GM23338 (cell line): ENCODE measurements around the gene LARGE1. TPM values are rescaled to one million over a fixed set of nuclear protein-coding genes. Genes with fewer than 3 reads are reported as not detected.

Source experiments
- ATAC-seq: fragments of 200-7000 bp; cut with Tn5 transposase; 3 replicates; pipeline ENCODE4 v1.9.1; 2020
- DNase-seq: peaks from one replicate; pipeline ENCODE4 v3.0.0-alpha.2; 2015; ENCODE audit warnings: low spot score
- H2AFZ ChIP-seq: fragments of 200-600 bp; sonication (generic); 2 replicates; pipeline ENCODE4 v1.8.0; 2016; ENCODE audit warnings: antibody characterized with exemption, mild to moderate bottlenecking, moderate library complexity
- H3F3A ChIP-seq: fragments of 200-600 bp; sonication (generic); replicated peaks from 2 replicates; pipeline ENCODE4 v1.8.0; 2017; ENCODE audit warnings: antibody characterized with exemption, mixed run types, low read depth
- H3K27ac ChIP-seq: fragments of 200-600 bp; sonication (generic); 2 replicates; pipeline ENCODE4 v1.6.1; 2016; ENCODE audit warnings: low read depth
- H3K27me3 ChIP-seq: fragments of 200-600 bp; sonication (generic); 2 replicates; pipeline ENCODE4 v1.8.0; 2016; ENCODE audit warnings: mild to moderate bottlenecking, mixed run types, moderate library complexity; ENCODE audit not compliant: insufficient read depth
- H3K36me3 ChIP-seq: fragments of 200-600 bp; sonication (generic); 2 replicates; pipeline ENCODE4 v1.8.0; 2016; ENCODE audit warnings: mild to moderate bottlenecking; ENCODE audit not compliant: insufficient read depth
- H3K4me1 ChIP-seq: fragments of 200-600 bp; sonication (generic); 2 replicates; pipeline ENCODE4 v1.8.0; 2016; ENCODE audit warnings: mild to moderate bottlenecking, moderate library complexity; ENCODE audit not compliant: insufficient read depth
- H3K4me2 ChIP-seq: fragments of 200-600 bp; sonication (generic); 2 replicates; pipeline ENCODE4 v1.7.1; 2017; ENCODE audit warnings: mixed run types
- H3K4me3 ChIP-seq: fragments of 200-600 bp; sonication (generic); 2 replicates; pipeline ENCODE4 v1.6.1; 2016; ENCODE audit warnings: mixed run types
- H3K79me2 ChIP-seq: fragments of 200-600 bp; sonication (generic); replicated peaks from 2 replicates; pipeline ENCODE4 v1.8.0; 2017; ENCODE audit warnings: mild to moderate bottlenecking; ENCODE audit not compliant: insufficient read depth
- H3K9me2 ChIP-seq: fragments of 200-600 bp; sonication (generic); 2 replicates; pipeline ENCODE4 v1.8.0; 2017; ENCODE audit not compliant: insufficient read depth
- H4K20me1 ChIP-seq: fragments of 200-600 bp; sonication (generic); replicated peaks from 2 replicates; pipeline ENCODE4 v1.8.0; 2017; ENCODE audit warnings: mild to moderate bottlenecking; ENCODE audit not compliant: insufficient read depth
- H3K27ac Mint-ChIP-seq: 2 replicates; pipeline ENCODE4 v1.8.0; 2020; ENCODE audit warnings: inconsistent platforms, mild to moderate bottlenecking, moderate library complexity, mixed read lengths
- H3K27me3 Mint-ChIP-seq: 3 replicates; pipeline ENCODE4 v1.8.0; 2022; ENCODE audit warnings: low read depth, mild to moderate bottlenecking, moderate library complexity, mixed read lengths, inconsistent platforms; ENCODE audit not compliant: insufficient read depth, poor library complexity
- H3K36me3 Mint-ChIP-seq: 3 replicates; pipeline ENCODE4 v1.8.0; 2021; ENCODE audit warnings: low read depth, mild to moderate bottlenecking, inconsistent platforms, moderate library complexity, mixed read lengths
- H3K4me1 Mint-ChIP-seq: 3 replicates; pipeline ENCODE4 v1.8.0; 2020; ENCODE audit warnings: mild to moderate bottlenecking, inconsistent platforms, mixed read lengths
- H3K4me3 Mint-ChIP-seq: 3 replicates; pipeline ENCODE4 v1.8.0; 2021; ENCODE audit warnings: moderate library complexity, mild to moderate bottlenecking, inconsistent platforms, mixed read lengths
- H3K9me3 Mint-ChIP-seq: 3 replicates; pipeline ENCODE4 v1.8.0; 2020; ENCODE audit warnings: moderate library complexity, mild to moderate bottlenecking, inconsistent platforms, mixed read lengths
- CREB1 ChIP-seq: fragments of 250-450 bp; sonication (Bioruptor Pico); IDR thresholded peaks from 2 replicates; pipeline ENCODE4 v1.5.0; 2020; ENCODE audit warnings: low read depth, mild to moderate bottlenecking, moderate library complexity
- CTCF ChIP-seq, 2 experiments: fragments of 200-600 bp in 1 of 2; sonication (generic) in 1 of 2; conservative IDR thresholded peaks; 2 replicates each; pipeline versions ENCODE4 v1.5.1 to v1.6.1; 2016 to 2017; ENCODE audit warnings: antibody characterized with exemption in 2 of 2, low read depth in 2 of 2, mild to moderate bottlenecking in 2 of 2, moderate library complexity in 1 of 2
- ETS1 ChIP-seq: IDR thresholded peaks from 2 replicates; pipeline ENCODE4 v1.6.1; 2016; ENCODE audit warnings: antibody characterized with exemption
- EZH2 ChIP-seq: fragments of 200-600 bp; sonication (generic); IDR thresholded peaks from one replicate; pipeline ENCODE4 v1.8.0; 2017; ENCODE audit warnings: antibody characterized with exemption, mild to moderate bottlenecking, low read depth; ENCODE audit not compliant: unreplicated experiment
- EZH2phosphoT487 ChIP-seq: fragments of 200-600 bp; sonication (generic); IDR thresholded peaks from one replicate; pipeline ENCODE4 v1.8.1; 2018; ENCODE audit warnings: antibody characterized with exemption; ENCODE audit not compliant: unreplicated experiment
- JUNB ChIP-seq: IDR thresholded peaks from one replicate; pipeline ENCODE4 v1.6.1; 2016; ENCODE audit warnings: antibody characterized with exemption; ENCODE audit not compliant: unreplicated experiment
- NANOG ChIP-seq: IDR thresholded peaks from 2 replicates; pipeline ENCODE4 v1.6.1; 2016; ENCODE audit warnings: antibody characterized with exemption, borderline replicate concordance
- POLR2AphosphoS5 ChIP-seq: IDR thresholded peaks from 2 replicates; pipeline ENCODE4 v1.6.1; 2016; ENCODE audit warnings: antibody characterized with exemption, low read depth
- REST ChIP-seq: IDR thresholded peaks from one replicate; pipeline ENCODE4 v1.6.1; 2018; ENCODE audit warnings: antibody characterized with exemption; ENCODE audit not compliant: unreplicated experiment
- STAT1 ChIP-seq: IDR thresholded peaks from one replicate; pipeline ENCODE4 v1.6.1; 2016; ENCODE audit warnings: antibody characterized with exemption; ENCODE audit not compliant: unreplicated experiment
- ZNF114 ChIP-seq: fragments of 250-450 bp; sonication (Bioruptor Pico); IDR thresholded peaks from 2 replicates; pipeline ENCODE4 v1.5.0; 2020; ENCODE audit warnings: mild to moderate bottlenecking, moderate library complexity
- ZNF331 ChIP-seq: fragments of 250-450 bp; sonication (Bioruptor Pico); IDR thresholded peaks from 2 replicates; pipeline ENCODE4 v1.5.0; 2020; ENCODE audit warnings: low read depth, mild to moderate bottlenecking, moderate library complexity
- ZNF462 ChIP-seq: fragments of 250-450 bp; sonication (Bioruptor Pico); IDR thresholded peaks from 2 replicates; pipeline ENCODE4 v1.5.0; 2020; ENCODE audit warnings: mild to moderate bottlenecking, moderate library complexity
- polyA plus RNA-seq: library from polyadenylated mRNA; unstranded; fragments of >200 nt; fragmentation: Nextera tagmentation; extraction: Ambion mirVana; gene quantifications from 2 replicates; pipeline ENCODE4 v1.2.1, GENCODE V29; 2016
- total RNA-seq: library from RNA; depleted of rRNA; stranded (reverse); fragments of >200 nt; shearing (Covaris generic); gene quantifications from 2 replicates; pipeline ENCODE4 v1.2.3, GENCODE V29; 2014

Gene LARGE1
- total and polyA plus RNA-seq, 2 experiments from 2014 or later, result 12.8 to 75.6 TPM

GRCh38 chr22:33639588-33640254, 280.6 kb downstream of the LARGE1 start:
- Histone ChIP-seq H3K27me3 (no peaks in the 10 kb centered on the region), H4K20me1 (peaks cover 16% of the 10 kb centered on the region), H3K9me2 (peaks cover 3% of the 10 kb centered on the region; the same call in 1 of the 2 replicates), H2AFZ (no peak overlapping the region), H3K79me2 (peaks cover 85% of the 10 kb centered on the region), H3K4me1 (peaks cover 12% of the 10 kb centered on the region; the same call in 1 of the 2 replicates), H3K27ac (no peak overlapping the region), H3K36me3 (no peaks in the 10 kb centered on the region), H3K4me3 (no peak overlapping the region), H3F3A (no peaks in the 10 kb centered on the region), H3K4me2 (no peak overlapping the region)
- H3K27ac Mint-ChIP-seq, result no peak overlapping the region
- TF ChIP-seq JUNB, result no peak
- no peak for TF ChIP-seq POLR2AphosphoS5
- TF ChIP-seq ZNF462 (CRISPR knock-in tag), result no peak
- TF ChIP-seq CTCF (conservative IDR thresholded peaks at IDR 0.05; ENCODE audit: low read depth in 2 of 2), result no peak
- no peak for TF ChIP-seq ZNF331 (CRISPR knock-in tag)
- no peak for TF ChIP-seq REST
- no peak for TF ChIP-seq ETS1
- no peak for TF ChIP-seq NANOG
- TF ChIP-seq STAT1, result no peak
- no peak for TF ChIP-seq EZH2
- no peak for TF ChIP-seq EZH2phosphoT487
- no peak for TF ChIP-seq CREB1 (CRISPR knock-in tag)
- TF ChIP-seq ZNF114 (CRISPR knock-in tag), result no peak
- H3K4me1 Mint-ChIP-seq, result peaks cover 17% of the 10 kb centered on the region
- H3K36me3 Mint-ChIP-seq, result peaks cover 54% of the 10 kb centered on the region
- H3K4me3 Mint-ChIP-seq, result no peak overlapping the region
- DNase-seq (no peak), ATAC-seq (no peak)
- no peaks in the 10 kb centered on the region for H3K27me3 Mint-ChIP-seq
- H3K9me3 Mint-ChIP-seq, result no peaks in the 10 kb centered on the region; the same call in 2 of the 3 replicates
